ENCODE results near the gene AQP4. TPM values are rescaled to one million over a fixed set of nuclear protein-coding genes. Genes with fewer than 3 reads are reported as not detected.

AQP4 gene
- total RNA-seq, 4 donors from 2014 or later: 0.30 TPM; not detected in 3

GRCh38 chr18:26863921-26864497 lies 1.5 kb downstream of the AQP4 start:
- DNase-seq (ENCODE audit: low spot score in 2 of 2): no peak
- no peak overlapping the region for H3K4me3 ChIP-seq
- H3K36me3 ChIP-seq: no peaks in the 10 kb centered on the region
- WGBS, 2 donors: 45 to 54% methylated on average over 9 of the region's 9 CpGs
- peaks cover 0 to 21% (median 0%) of the 10 kb centered on the region in 4 donors for H3K4me1 ChIP-seq
- no peak for TF ChIP-seq POLR2A (IDR thresholded peaks at IDR 0.05)
- no peak for TF ChIP-seq EP300 (IDR thresholded peaks at IDR 0.05)
- no peak for TF ChIP-seq CTCF (IDR thresholded peaks at IDR 0.05)
- no peak overlapping the region for H3K27ac ChIP-seq
- no peaks in the 10 kb centered on the region for H3K9me3 ChIP-seq
- peaks cover 0 to 21% of the 10 kb centered on the region in 2 donors for H3K27me3 ChIP-seq

- TF ChIP-seq CTCF (IDR thresholded peaks at IDR 0.05) (no peak), EP300 (IDR thresholded peaks at IDR 0.05) (no peak), POLR2A (IDR thresholded peaks at IDR 0.05) (no peak)
- no peak for DNase-seq (ENCODE audit: low spot score in 2 of 2)
- peaks cover 0 to 15% (median 0%) of the 10 kb centered on the region in 4 donors for H3K4me1 ChIP-seq
- WGBS, 2 donors: 8 to 9% methylated on average over 19 to 40 of the region's 40 CpGs
- no peaks in the 10 kb centered on the region for H3K36me3 ChIP-seq
- peaks cover 0 to 21% of the 10 kb centered on the region in 2 donors for H3K27me3 ChIP-seq
- H3K4me3 ChIP-seq: peak overlapping the region in 2 of 4 donors; percentile 7 to 49
- no peaks in the 10 kb centered on the region for H3K9me3 ChIP-seq
- no peak overlapping the region for H3K27ac ChIP-seq
Measured at GRCh38 chr18:26863122-26863879, 2.2 kb downstream of the AQP4 start.

- no peak overlapping the region for H3K27ac ChIP-seq
- 94 to 100% methylated on average over 5 of the region's 5 CpGs for WGBS, 2 donors
- TF ChIP-seq POLR2A (IDR thresholded peaks at IDR 0.05) (no peak), CTCF (IDR thresholded peaks at IDR 0.05) (no peak), EP300 (IDR thresholded peaks at IDR 0.05) (no peak)
- H3K4me3 ChIP-seq: no peak overlapping the region
- no peaks in the 10 kb centered on the region for H3K36me3 ChIP-seq
- peaks cover 0 to 15% (median 0%) of the 10 kb centered on the region in 4 donors for H3K4me1 ChIP-seq
- no peak for DNase-seq (ENCODE audit: low spot score in 2 of 2)
- no peaks in the 10 kb centered on the region for H3K9me3 ChIP-seq
- peaks cover 0 to 21% of the 10 kb centered on the region in 2 donors for H3K27me3 ChIP-seq
Measured at GRCh38 chr18:26862084-26862483, 3.4 kb downstream of the AQP4 start.

- Histone ChIP-seq H3K36me3 (no peaks in the 10 kb centered on the region), H3K4me3 (no peak overlapping the region), H3K27me3 (no peaks in the 10 kb centered on the region), H3K4me1 (no peaks in the 10 kb centered on the region), H3K27ac (no peak overlapping the region), H3K9me3 (no peaks in the 10 kb centered on the region)
- DNase-seq (ENCODE audit: low spot score in 2 of 2): no peak
- WGBS, 2 donors: 77 to 78% methylated on average over 10 of the region's 10 CpGs
- TF ChIP-seq POLR2A (IDR thresholded peaks at IDR 0.05): no peak
Measured at GRCh38 chr18:26854292-26854881, 11.1 kb downstream of the AQP4 start.

- no peak overlapping the region for H3K27ac ChIP-seq
- no peak for TF ChIP-seq EP300 (IDR thresholded peaks at IDR 0.05)
- no peak for TF ChIP-seq POLR2A (IDR thresholded peaks at IDR 0.05)
- TF ChIP-seq CTCF (IDR thresholded peaks at IDR 0.05): no peak
- H3K36me3 ChIP-seq: no peaks in the 10 kb centered on the region
- no peak for DNase-seq (ENCODE audit: low spot score in 2 of 2)
- WGBS, 2 donors: 85 to 93% methylated on average over 2 of the region's 2 CpGs
- no peaks in the 10 kb centered on the region for H3K9me3 ChIP-seq
- no peak overlapping the region for H3K4me3 ChIP-seq
- H3K27me3 ChIP-seq: no peaks in the 10 kb centered on the region
- H3K4me1 ChIP-seq: no peaks in the 10 kb centered on the region
Measured at GRCh38 chr18:26853401-26853800, 12.1 kb downstream of the AQP4 start.

Measured in tibial nerve (tissue), 4 donors.